Activated CD8-positive, alpha-beta memory T cell treated with anti-CD3 and anti-CD28 coated beads for 48 hours (primary cell): ENCODE measurements around the gene ADIPOR1.
"Not testable (repeated sequence)": the region's sequence is repeated elsewhere in the genome, so short reads cannot be mapped to it uniquely, and the experiment has no call there.

ENCODE experiments used
- DNase-seq, 3 experiments: peaks; one replicate each; pipeline ENCODE4 v3.0.0-alpha.2; 2020; ENCODE audit warnings: low read depth in 2 of 3, low spot score in 2 of 3

The ADIPOR1 gene

GRCh38 chr1:202938287-202938925 lies 19.7 kb downstream of the ADIPOR1 start:
- no peak for DNase-seq

- not testable (repeated sequence) for DNase-seq
These were observed 21.7 kb downstream of the ADIPOR1 start for GRCh38 chr1:202936409-202936808.

GRCh38 chr1:202935844-202936243 lies 22.3 kb downstream of the ADIPOR1 start:
- DNase-seq = no peak

DNA sequence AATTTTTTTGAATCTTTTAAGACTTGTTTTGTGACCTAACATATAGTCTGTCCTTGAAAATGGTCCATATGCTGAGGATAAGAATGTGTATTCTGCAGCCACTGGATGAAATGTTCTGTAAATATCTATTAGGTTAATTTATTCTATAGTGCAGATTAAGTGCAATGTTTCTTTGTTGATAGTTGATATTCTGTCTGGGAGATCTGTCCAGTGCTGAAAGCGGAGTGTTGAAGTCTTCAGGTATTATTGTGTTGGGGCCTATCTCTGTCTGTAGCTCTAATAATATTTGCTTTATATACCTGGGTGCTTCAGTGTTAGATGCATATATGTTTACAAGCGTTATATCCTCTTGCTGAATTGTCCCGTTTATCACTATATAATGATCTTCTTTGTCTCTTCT lies 23.4 kb downstream of the ADIPOR1 start:
- DNase-seq = no peak

DNA sequence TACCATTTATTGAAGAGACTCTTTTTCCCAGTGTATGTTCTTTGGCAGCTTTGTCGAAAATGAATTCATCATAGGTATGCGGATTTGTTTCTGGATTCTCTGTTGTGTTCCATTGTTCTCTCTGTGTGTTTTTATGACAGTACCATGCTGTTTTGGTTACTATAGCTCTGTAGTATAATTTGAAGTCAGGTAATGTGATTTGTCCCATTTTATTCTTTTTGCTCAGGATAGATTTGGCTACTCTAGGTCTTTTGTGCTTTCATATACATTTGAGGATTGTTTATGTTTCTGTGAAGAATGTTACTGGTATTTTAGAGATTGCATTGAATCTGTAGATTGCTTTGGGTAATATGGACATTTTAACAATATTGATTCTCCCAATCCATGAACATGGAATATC lies 25.6 kb downstream of the ADIPOR1 start:
- no peak for DNase-seq

DNA sequence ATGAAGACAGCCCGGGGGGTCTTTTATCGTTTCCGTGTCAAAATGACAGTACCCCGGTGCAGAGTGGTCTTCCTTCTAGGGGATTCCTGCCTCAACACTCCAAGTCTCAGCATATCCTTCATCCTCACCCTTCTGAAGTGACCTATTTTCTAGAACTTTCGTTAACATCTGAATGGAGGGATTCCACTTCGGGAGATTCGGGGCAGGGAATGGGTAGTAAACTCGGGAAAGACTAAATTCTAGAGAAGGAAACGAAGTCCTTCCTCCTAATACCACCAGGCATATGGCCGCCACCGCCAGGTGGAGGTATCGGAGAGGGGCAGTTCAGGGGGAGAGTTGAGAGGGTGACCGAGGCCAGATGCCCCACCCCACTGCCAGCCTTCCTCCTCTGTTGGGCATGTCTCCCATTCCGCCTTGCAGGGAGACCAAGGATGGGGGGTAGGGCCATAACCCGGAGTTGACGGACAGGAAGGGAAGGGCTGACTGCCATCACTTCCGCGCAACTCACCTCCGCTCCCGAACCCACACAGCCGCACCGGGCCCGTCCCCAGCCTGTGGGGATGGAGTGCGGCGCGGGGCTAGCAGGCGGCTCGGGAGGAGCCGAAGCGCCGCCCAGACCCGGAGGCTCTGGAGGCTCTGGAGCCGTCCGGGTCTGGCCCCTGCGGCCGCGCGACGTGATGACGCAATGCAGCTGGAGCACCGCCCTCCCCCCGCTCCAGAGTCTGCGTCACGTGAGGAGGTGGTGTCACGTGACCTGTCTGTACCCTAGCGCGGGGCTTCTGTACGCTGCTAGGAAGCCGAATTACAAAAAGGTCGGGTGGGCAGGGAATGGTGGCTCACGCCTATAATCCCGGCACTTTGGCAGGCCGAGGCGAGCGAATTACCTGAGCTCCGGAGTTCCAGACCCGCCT lies 31.3 kb downstream of the ADIPOR1 start, which contains the start of gene KLHL12:
KLHL12 (minus strand) TSS at position 654 of the 911 bp plus-strand sequence. CDS start 2,072 bp downstream, outside the sequence.
- DNase-seq = peak; percentile 83 to 93 (median 85)

- no peak for DNase-seq
These were observed 34.6 kb downstream of the ADIPOR1 start for GRCh38 chr1:202923533-202923932.

DNA sequence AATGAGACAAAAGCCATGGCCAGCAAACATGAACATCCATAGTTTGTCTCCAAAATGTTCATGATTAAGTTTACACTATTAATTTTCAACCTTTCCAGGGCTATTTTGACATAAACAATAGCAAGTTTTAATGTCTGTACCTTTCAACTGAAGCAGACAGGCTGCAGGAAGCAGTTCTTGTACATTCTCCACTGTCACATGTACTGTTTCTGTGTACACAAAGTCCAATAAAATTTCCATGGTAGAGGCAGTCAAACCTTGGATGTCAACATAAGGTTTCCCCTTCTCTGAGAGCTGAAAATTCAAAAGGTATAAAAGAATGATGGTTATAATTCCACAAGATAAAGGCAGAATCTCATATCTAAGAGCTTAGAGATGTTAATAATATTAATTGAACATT lies 38.5 kb downstream of the ADIPOR1 start:
- DNase-seq = no peak

- DNase-seq = no peak
These were observed 43.0 kb downstream of the ADIPOR1 start for GRCh38 chr1:202915146-202915545.

DNA sequence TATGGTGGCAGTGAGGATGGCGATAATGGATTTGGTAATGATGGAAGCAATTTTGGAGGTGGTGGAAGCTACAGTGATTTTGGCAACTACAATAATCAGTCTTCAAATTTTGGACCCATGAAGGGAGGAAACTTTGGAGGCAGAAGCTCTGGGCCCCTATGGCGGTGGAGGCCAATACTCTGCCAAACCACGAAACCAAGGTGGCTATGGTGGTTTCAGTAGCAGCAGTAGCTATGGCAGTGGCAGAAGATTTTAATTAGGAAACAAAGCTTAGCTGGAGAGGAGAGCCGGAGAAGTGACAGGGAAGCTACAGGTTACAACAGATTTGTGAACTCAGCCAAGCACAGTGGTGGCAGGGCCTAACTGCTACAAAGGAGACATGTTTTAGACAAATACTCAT lies 45.6 kb downstream of the ADIPOR1 start:
- DNase-seq = not testable (repeated sequence)

GRCh38 chr1:202909494-202909893 lies 48.6 kb downstream of the ADIPOR1 start:
- no peak for DNase-seq

DNA sequence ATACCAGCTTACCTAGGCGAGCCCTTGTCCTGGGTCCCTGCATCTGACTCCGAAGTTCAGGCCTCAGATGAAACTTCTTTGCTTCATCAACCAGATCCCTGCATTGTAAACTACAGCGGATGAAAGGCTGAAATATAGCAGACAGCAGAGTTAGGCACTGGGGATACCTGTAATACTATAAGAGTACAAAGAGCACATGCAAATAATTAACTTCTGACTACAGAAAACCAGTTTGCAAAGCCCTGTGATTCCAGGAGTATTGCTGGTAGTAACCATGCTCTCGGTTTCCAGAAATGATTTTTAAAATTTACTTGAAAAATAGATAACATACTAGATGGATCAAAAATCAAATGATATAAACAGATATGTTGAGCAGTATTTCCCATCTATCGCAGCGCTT lies 49.1 kb downstream of the ADIPOR1 start:
- no peak for DNase-seq

DNA sequence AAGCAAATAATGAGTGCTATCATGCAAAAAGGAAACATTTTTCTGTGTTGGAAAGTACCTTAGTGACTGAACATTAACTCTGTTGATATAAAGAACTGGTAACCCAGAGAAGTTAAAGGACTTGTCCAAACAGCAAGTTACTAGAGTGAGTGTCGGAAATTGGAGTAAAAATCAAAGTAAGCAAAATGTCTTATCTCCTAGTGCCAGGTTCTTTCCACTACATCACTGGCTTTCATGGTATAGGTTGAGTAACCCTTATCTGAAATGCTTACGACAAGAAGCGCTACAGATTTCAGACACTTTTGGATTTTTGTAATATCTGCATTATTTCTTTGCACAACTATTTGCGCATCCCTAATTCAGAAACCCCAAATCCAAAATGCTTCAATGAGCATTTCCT lies 52.8 kb downstream of the ADIPOR1 start:
- no peak for DNase-seq

- not testable (repeated sequence) for DNase-seq
These were observed 54.3 kb downstream of the ADIPOR1 start for GRCh38 chr1:202903808-202904207.

DNA sequence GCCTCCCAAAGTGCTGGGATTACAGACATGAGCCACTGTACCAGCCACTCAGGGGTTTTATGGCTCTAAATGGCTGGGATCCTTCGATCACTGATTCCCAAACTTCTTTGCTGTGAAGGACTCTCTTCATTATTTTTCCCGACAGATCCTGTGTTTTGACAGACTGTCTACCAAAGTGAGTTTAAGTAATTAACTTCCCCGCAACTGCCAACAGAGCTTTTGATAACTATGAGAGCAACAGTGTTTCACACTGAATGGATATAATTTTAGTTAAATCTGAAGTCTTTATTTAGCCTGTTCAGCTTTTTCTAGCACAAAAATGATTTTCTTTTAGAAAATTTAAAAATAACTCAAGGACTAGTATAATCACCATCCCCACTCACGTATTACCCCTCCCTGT lies 56.6 kb downstream of the ADIPOR1 start:
- no peak for DNase-seq

GRCh38 chr1:202892501-202892900 lies 65.6 kb downstream of the ADIPOR1 start:
- DNase-seq = no peak
